DOHH2 (cell line): ENCODE measurements around the gene RABEP1.

Source experiments
- CTCF ChIP-seq: fragments of 200-600 bp; sonication (generic); IDR thresholded peaks from one replicate; pipeline ENCODE4 v1.5.1; 2014; ENCODE audit warnings: antibody characterized with exemption, mild to moderate bottlenecking, low read depth, low read length; ENCODE audit not compliant: poor library complexity, severe bottlenecking
- EZH2phosphoT487 ChIP-seq: fragments of 200-600 bp; sonication (generic); IDR thresholded peaks from 2 replicates; pipeline ENCODE4 v1.6.1; 2017; ENCODE audit warnings: borderline replicate concordance, mild to moderate bottlenecking, antibody characterized with exemption, low read length, moderate library complexity, mixed read lengths

- TF ChIP-seq CTCF (no peak), EZH2phosphoT487 (no peak)
Observed at GRCh38 chr17:5325851-5326250, 43.8 kb downstream of the RABEP1 start.
